HFF-Myc (cell line): ENCODE results near the gene LMO1.

Experiments used
- DNase-seq: peaks from one replicate; pipeline ENCODE4 v3.0.0-alpha.2; 2011; ENCODE audit warnings: low read depth; ENCODE audit errors: extremely low read depth
- H3K4me3 ChIP-seq: replicated peaks from 2 replicates; pipeline ENCODE4 v1.5.1; 2011; ENCODE audit warnings: low read depth, mild to moderate bottlenecking, control low read depth, low read length
- CTCF ChIP-seq: IDR thresholded peaks from 2 replicates; pipeline ENCODE4 v1.5.1; 2012; ENCODE audit warnings: mild to moderate bottlenecking, low read depth, low read length, control low read depth; ENCODE audit errors: missing control alignments

Gene LMO1

GRCh38 chr11:8239536-8240228 is 24.0 kb downstream of the LMO1 start:
- DNase-seq = no peak
- no peak for TF ChIP-seq CTCF

GRCh38 chr11:8239040-8239439 is 24.6 kb downstream of the LMO1 start:
- no peak overlapping the region for H3K4me3 ChIP-seq
- TF ChIP-seq CTCF = no peak
- no peak for DNase-seq

More at GRCh38 chr11:8239536-8240228, 24.0 kb downstream of the LMO1 start:
- no peak overlapping the region for H3K4me3 ChIP-seq

GRCh38 chr11:8237453-8237852 is 26.2 kb downstream of the LMO1 start:
- no peak for TF ChIP-seq CTCF
- no peak overlapping the region for H3K4me3 ChIP-seq
- DNase-seq = no peak

GRCh38 chr11:8235925-8236324 is 27.8 kb downstream of the LMO1 start:
- no peak overlapping the region for H3K4me3 ChIP-seq
- TF ChIP-seq CTCF = no peak
- DNase-seq = no peak

GRCh38 chr11:8234910-8235309 is 28.8 kb downstream of the LMO1 start:
- H3K4me3 ChIP-seq = no peak overlapping the region
- DNase-seq = no peak
- TF ChIP-seq CTCF = no peak

GRCh38 chr11:8234425-8234821 is 29.3 kb downstream of the LMO1 start:
- no peak overlapping the region for H3K4me3 ChIP-seq
- TF ChIP-seq CTCF = no peak
- DNase-seq = no peak
